Posterior vena cava (tissue), 2 donors: ENCODE measurements around the gene GNAI3. TPM values are rescaled to one million over a fixed set of nuclear protein-coding genes. Genes with fewer than 3 reads are reported as not detected.

Source experiments
- DNase-seq: peaks from one replicate; pipeline ENCODE4 v3.0.0-alpha.2; 2020; ENCODE audit warnings: low spot score
- intact Hi-C, 2 donors: fragments of 100-400 bp; cut with DNase I; formaldehyde crosslinking; loops; one replicate each; pipeline versions ENCODE4 v1.14.1 to v1.14.2; 2022 to 2023
- total RNA-seq, 2 donors: library from RNA; stranded (reverse); fragmentation: NEBNext Ultra II Directional; extraction: Animal tissue kit (Norgen Biotek cat#: 25700); gene quantifications; one replicate each; pipeline ENCODE4 v1.2.1, GENCODE V29; 2021
- donor health status: DM: yes; HTN: yes; CAD: no.
- donor health status: DM: yes; HTN: yes; CAD: no.

The GNAI3 gene
- total RNA-seq, 2 donors from 2014 or later, result 6.8 to 7.5 TPM

GRCh38 chr1:109639841-109640184 is 91.4 kb downstream of the GNAI3 start:
- intact Hi-C loops, result loop anchor here (2.0 to 10.0 kb wide), 4 partner anchors 65 to 345 kb away; partner anchors contain the start of gene AHCYL1 (in 1 of the 2)
- DNase-seq, result peak; percentile 77

GRCh38 chr1:109640285-109640865 is 92.0 kb downstream of the GNAI3 start:
- peak; percentile 95 for DNase-seq
- intact Hi-C loops, result loop anchor here in 1 of 2 donors (2.0 to 10.0 kb wide), 2 partner anchors 64 to 134 kb away; no protein-coding TSS in a partner anchor

- DNase-seq, result no peak
- intact Hi-C loops, result loop anchor here in 1 of 2 donors (2.0 to 10.0 kb wide), 2 partner anchors 64 to 134 kb away; no protein-coding TSS in a partner anchor
These were observed 92.8 kb downstream of the GNAI3 start for GRCh38 chr1:109641078-109641740.

GRCh38 chr1:109641861-109642260 is 93.4 kb downstream of the GNAI3 start:
- intact Hi-C loops, result loop anchor here in 1 of 2 donors (2.0 to 10.0 kb wide), 2 partner anchors 63 to 133 kb away; no protein-coding TSS in a partner anchor
- no peak for DNase-seq

- no peak for DNase-seq
- intact Hi-C loops, result loop anchor here in 1 of 2 donors (10.0 kb wide), 1 partner anchor 62 kb away; no protein-coding TSS in a partner anchor
These were observed 94.2 kb downstream of the GNAI3 start for GRCh38 chr1:109642626-109643025.

GRCh38 chr1:109643385-109644230 is 95.2 kb downstream of the GNAI3 start:
- intact Hi-C loops, result loop anchor here in 1 of 2 donors (10.0 kb wide), 1 partner anchor 61 kb away; no protein-coding TSS in a partner anchor
- peak; percentile 94 for DNase-seq

GRCh38 chr1:109644670-109645069 is 96.3 kb downstream of the GNAI3 start:
- no peak for DNase-seq
- intact Hi-C loops, result loop anchor here in 1 of 2 donors (10.0 kb wide), 1 partner anchor 60 kb away; no protein-coding TSS in a partner anchor

GRCh38 chr1:109649491-109649914 is 101.1 kb downstream of the GNAI3 start:
- DNase-seq, result no peak
- intact Hi-C loops, result loop anchor here in 1 of 2 donors (10.0 kb wide), 1 partner anchor 55 kb away; no protein-coding TSS in a partner anchor

GRCh38 chr1:109650609-109651008 is 102.2 kb downstream of the GNAI3 start:
- intact Hi-C loops, result no loop called here
- DNase-seq, result no peak

- intact Hi-C loops, result no loop called here
- no peak for DNase-seq
These were observed 104.0 kb downstream of the GNAI3 start for GRCh38 chr1:109652402-109652801.

- DNase-seq, result no peak
- intact Hi-C loops, result no loop called here
These were observed 104.9 kb downstream of the GNAI3 start for GRCh38 chr1:109653306-109653705.

GRCh38 chr1:109654519-109654918 is 106.1 kb downstream of the GNAI3 start:
- no peak for DNase-seq
- intact Hi-C loops, result no loop called here

- intact Hi-C loops, result loop anchor here in 1 of 2 donors (5.0 kb wide), 1 partner anchor 79 kb away; no protein-coding TSS in a partner anchor
These were observed 107.5 kb downstream of the GNAI3 start, which contains the start of gene GSTM4 for GRCh38 chr1:109655615-109656519. Gene GSTM4 (plus strand): TSS chr1:109656099. CDS start chr1:109656390, 291 bp downstream.

GRCh38 chr1:109657395-109657794 is 109.0 kb downstream of the GNAI3 start:
- intact Hi-C loops, result loop anchor here in 1 of 2 donors (5.0 kb wide), 1 partner anchor 80 kb away; no protein-coding TSS in a partner anchor
- no peak for DNase-seq

More at GRCh38 chr1:109655615-109656519, 107.5 kb downstream of the GNAI3 start, which contains the start of gene GSTM4:
- peak; percentile 95 for DNase-seq

GRCh38 chr1:109657970-109658369 is 109.6 kb downstream of the GNAI3 start:
- no peak for DNase-seq
- intact Hi-C loops, result loop anchor here in 1 of 2 donors (5.0 kb wide), 1 partner anchor 81 kb away; no protein-coding TSS in a partner anchor

- intact Hi-C loops, result loop anchor here in 1 of 2 donors (5.0 kb wide), 1 partner anchor 81 kb away; no protein-coding TSS in a partner anchor
- no peak for DNase-seq
These were observed 110.2 kb downstream of the GNAI3 start for GRCh38 chr1:109658533-109659042.

- intact Hi-C loops, result loop anchor here in 1 of 2 donors (5.0 kb wide), 1 partner anchor 82 kb away; no protein-coding TSS in a partner anchor
- no peak for DNase-seq
These were observed 110.7 kb downstream of the GNAI3 start for GRCh38 chr1:109659145-109659544.
